ENCODE data around the gene CHMP1B. TPM values are rescaled to one million over a fixed set of nuclear protein-coding genes. Genes with fewer than 3 reads are reported as not detected.

Gene CHMP1B
- total and polyA plus RNA-seq, 9 donors = 21.8 to 58.0 (median 32.8) TPM

GRCh38 chr18:11820697-11821096, 30.5 kb upstream of the CHMP1B start:
- H3K9me3 ChIP-seq = no peaks in the 10 kb centered on the region
- WGBS, 3 donors = 23 to 75% (median 69%) methylated on average over 2 of the region's 2 CpGs
- intact Hi-C loops (cut with DNase I) = no loop called here
- no peaks in the 10 kb centered on the region for H3K27me3 ChIP-seq
- H3K27ac ChIP-seq = no peak overlapping the region
- TF ChIP-seq, protein P1, sequence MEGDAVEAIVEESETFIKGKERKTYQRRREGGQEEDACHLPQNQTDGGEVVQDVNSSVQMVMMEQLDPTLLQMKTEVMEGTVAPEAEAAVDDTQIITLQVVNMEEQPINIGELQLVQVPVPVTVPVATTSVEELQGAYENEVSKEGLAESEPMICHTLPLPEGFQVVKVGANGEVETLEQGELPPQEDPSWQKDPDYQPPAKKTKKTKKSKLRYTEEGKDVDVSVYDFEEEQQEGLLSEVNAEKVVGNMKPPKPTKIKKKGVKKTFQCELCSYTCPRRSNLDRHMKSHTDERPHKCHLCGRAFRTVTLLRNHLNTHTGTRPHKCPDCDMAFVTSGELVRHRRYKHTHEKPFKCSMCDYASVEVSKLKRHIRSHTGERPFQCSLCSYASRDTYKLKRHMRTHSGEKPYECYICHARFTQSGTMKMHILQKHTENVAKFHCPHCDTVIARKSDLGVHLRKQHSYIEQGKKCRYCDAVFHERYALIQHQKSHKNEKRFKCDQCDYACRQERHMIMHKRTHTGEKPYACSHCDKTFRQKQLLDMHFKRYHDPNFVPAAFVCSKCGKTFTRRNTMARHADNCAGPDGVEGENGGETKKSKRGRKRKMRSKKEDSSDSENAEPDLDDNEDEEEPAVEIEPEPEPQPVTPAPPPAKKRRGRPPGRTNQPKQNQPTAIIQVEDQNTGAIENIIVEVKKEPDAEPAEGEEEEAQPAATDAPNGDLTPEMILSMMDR (IDR thresholded peaks at IDR 0.05) = no peak
- H3K4me1 ChIP-seq (ENCODE audit: insufficient read depth) = no peaks in the 10 kb centered on the region
- no peak for DNase-seq
- no peaks in the 10 kb centered on the region for H3K36me3 ChIP-seq
- H3K4me3 ChIP-seq = no peak overlapping the region

GRCh38 chr18:11821208-11821607, 30.0 kb upstream of the CHMP1B start:
- WGBS, 3 donors = 91 to 93% (median 93%) methylated on average over 7 of the region's 7 CpGs
- H3K4me1 ChIP-seq (ENCODE audit: insufficient read depth) = no peaks in the 10 kb centered on the region
- no peaks in the 10 kb centered on the region for H3K36me3 ChIP-seq
- TF ChIP-seq, protein P1 (IDR thresholded peaks at IDR 0.05) = no peak
- no peak for TF ChIP-seq POLR2A (IDR thresholded peaks at IDR 0.05)
- no peak for TF ChIP-seq EP300 (IDR thresholded peaks at IDR 0.05)
- intact Hi-C loops (cut with DNase I) = no loop called here
- H3K27ac ChIP-seq = no peak overlapping the region
- H3K4me3 ChIP-seq = no peak overlapping the region
- no peaks in the 10 kb centered on the region for H3K27me3 ChIP-seq
- H3K9me3 ChIP-seq = no peaks in the 10 kb centered on the region
- DNase-seq = no peak

- DNase-seq = no peak
- intact Hi-C loops (cut with DNase I) = no loop called here
- H3K4me1 ChIP-seq (ENCODE audit: insufficient read depth) = no peaks in the 10 kb centered on the region
- H3K4me3 ChIP-seq = no peak overlapping the region
- H3K9me3 ChIP-seq = no peaks in the 10 kb centered on the region
- 95 to 97% (median 97%) methylated on average over 40 of the region's 40 CpGs for WGBS, 3 donors
- TF ChIP-seq, protein P1 (IDR thresholded peaks at IDR 0.05) = no peak
- TF ChIP-seq EP300 (IDR thresholded peaks at IDR 0.05) (no peak), POLR2A (IDR thresholded peaks at IDR 0.05) (no peak)
- no peaks in the 10 kb centered on the region for H3K36me3 ChIP-seq
- no peak overlapping the region for H3K27ac ChIP-seq
- H3K27me3 ChIP-seq = no peaks in the 10 kb centered on the region
These were observed 29.5 kb upstream of the CHMP1B start for GRCh38 chr18:11821643-11822237.

DNA sequence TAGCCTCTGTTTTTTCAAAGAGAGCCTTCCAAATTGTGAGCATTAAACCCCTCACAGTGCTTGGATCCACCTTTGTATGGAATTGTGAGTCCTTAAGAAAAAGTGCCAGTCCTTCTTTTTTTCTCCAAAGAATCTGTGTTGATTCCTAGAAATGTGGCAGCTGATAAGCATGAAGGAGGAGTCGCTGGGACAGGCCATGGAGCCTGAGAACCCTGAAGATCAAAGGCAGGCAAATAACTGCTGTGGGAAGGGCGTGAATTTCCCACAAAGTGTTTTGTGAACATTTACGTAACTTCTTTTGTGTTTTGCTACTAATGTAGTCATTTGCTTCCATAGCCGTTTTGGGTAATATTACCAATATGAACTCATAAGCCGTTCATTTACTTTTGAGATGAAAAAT, 27.7 kb upstream of the CHMP1B start:
- no peak overlapping the region for H3K27ac ChIP-seq
- WGBS, 3 donors = 65 to 74% (median 69%) methylated on average over 5 of the region's 5 CpGs

More for the DNA sequence above, 27.7 kb upstream of the CHMP1B start:
- Histone ChIP-seq H3K27me3 (no peaks in the 10 kb centered on the region), H3K4me3 (no peak overlapping the region), H3K36me3 (no peaks in the 10 kb centered on the region), H3K9me3 (no peaks in the 10 kb centered on the region), H3K4me1 (ENCODE audit: insufficient read depth) (no peaks in the 10 kb centered on the region)
- DNase-seq = no peak
- TF ChIP-seq EP300 (IDR thresholded peaks at IDR 0.05) (no peak), POLR2A (IDR thresholded peaks at IDR 0.05) (no peak)
- TF ChIP-seq, protein P1 (IDR thresholded peaks at IDR 0.05) = no peak
- intact Hi-C loops (cut with DNase I) = no loop called here
